Epithelial cell of esophagus (primary cell): ENCODE data around the gene CDNF.
A peak's percentile ranks its signal among the peaks of the same experiment; 100 is the strongest.

Source experiments
- DNase-seq: peaks from one replicate; pipeline ENCODE4 v3.0.0; 2010; ENCODE audit warnings: low read depth
- H3K4me3 ChIP-seq: 2 replicates; pipeline ENCODE4 v1.5.1; 2011; ENCODE audit warnings: mild to moderate bottlenecking, low read length, control low read depth
- CTCF ChIP-seq: IDR thresholded peaks from 2 replicates; pipeline ENCODE4 v1.5.1; 2011; ENCODE audit warnings: low read depth, mild to moderate bottlenecking, low read length, control low read depth, inconsistent platforms; ENCODE audit not compliant: insufficient read depth; ENCODE audit errors: missing control alignments

Gene CDNF

GRCh38 chr10:14858338-14858960 is 20.6 kb upstream of the CDNF start:
- DNase-seq = no peak
- TF ChIP-seq CTCF = no peak
- H3K4me3 ChIP-seq = no peak overlapping the region

- H3K4me3 ChIP-seq = no peak overlapping the region
- no peak for DNase-seq
- TF ChIP-seq CTCF = no peak
Measured at GRCh38 chr10:14855453-14855852, 17.6 kb upstream of the CDNF start.

- no peak for DNase-seq
- H3K4me3 ChIP-seq = no peak overlapping the region
- no peak for TF ChIP-seq CTCF
Measured at GRCh38 chr10:14852236-14852635, 14.4 kb upstream of the CDNF start.

- H3K4me3 ChIP-seq = no peak overlapping the region
- DNase-seq = no peak
- no peak for TF ChIP-seq CTCF
Measured at GRCh38 chr10:14844948-14845347, 7.1 kb upstream of the CDNF start.

- no peak overlapping the region for H3K4me3 ChIP-seq
- DNase-seq = no peak
- no peak for TF ChIP-seq CTCF
Measured at GRCh38 chr10:14843327-14843988, 5.6 kb upstream of the CDNF start.

GRCh38 chr10:14840178-14840577 is 2.3 kb upstream of the CDNF start:
- no peak for TF ChIP-seq CTCF
- no peak overlapping the region for H3K4me3 ChIP-seq
- DNase-seq = no peak

GRCh38 chr10:14839305-14839695 is 1.5 kb upstream of the CDNF start:
- no peak for TF ChIP-seq CTCF
- DNase-seq = no peak
- peak overlapping the region; percentile 96 for H3K4me3 ChIP-seq
